UCSD-AML1 (cell line): ENCODE data around the gene TPM3.
"Not testable (repeated sequence)": the region's sequence is repeated elsewhere in the genome, so short reads cannot be mapped to it uniquely, and the experiment has no call there.

Experiments used
- DNase-seq: peaks from one replicate; lab custom pipeline; 2025; ENCODE audit not compliant: unreplicated experiment; lab: John Stamatoyannopoulos, UW

TPM3 gene

GRCh38 chr1:154206196-154206595 is 14.3 kb upstream of the TPM3 start, which contains the start of gene CFAP141:
Gene CFAP141, minus strand, starts transcription at chr1:154206333. Its CDS starts 26 bp downstream, at chr1:154206307.
- no peak for DNase-seq

GRCh38 chr1:154205778-154206177 is 13.9 kb upstream of the TPM3 start:
- not testable (repeated sequence) for DNase-seq

GRCh38 chr1:154199563-154199879 is 7.6 kb upstream of the TPM3 start:
- DNase-seq: no peak

- no peak for DNase-seq
Measured at GRCh38 chr1:154198756-154199562, 7.1 kb upstream of the TPM3 start.

- no peak for DNase-seq
Measured at GRCh38 chr1:154193821-154194220, 1.9 kb upstream of the TPM3 start.

- DNase-seq: no peak
Measured at GRCh38 chr1:154192476-154192875, 576 bp upstream of the TPM3 start.

- DNase-seq: no peak
Measured at GRCh38 chr1:154190550-154190949, 1.4 kb downstream of the TPM3 start.

- DNase-seq: no peak
Measured at GRCh38 chr1:154186852-154187501, 4.9 kb downstream of the TPM3 start.

- peak; percentile 72 for DNase-seq
Measured at GRCh38 chr1:154186177-154186576, 5.7 kb downstream of the TPM3 start.

GRCh38 chr1:154183046-154183915 is 8.6 kb downstream of the TPM3 start:
- peak; percentile 96 for DNase-seq

GRCh38 chr1:154182344-154183045 is 9.4 kb downstream of the TPM3 start:
- DNase-seq: peak; percentile 96

GRCh38 chr1:154181944-154182343 is 10.0 kb downstream of the TPM3 start:
- DNase-seq: no peak

GRCh38 chr1:154179946-154180687 is 11.8 kb downstream of the TPM3 start:
- DNase-seq: no peak

- DNase-seq: no peak
Measured at GRCh38 chr1:154178911-154179811, 12.7 kb downstream of the TPM3 start.

GRCh38 chr1:154178013-154178412 is 13.9 kb downstream of the TPM3 start:
- DNase-seq: no peak

GRCh38 chr1:154176337-154176736 is 15.6 kb downstream of the TPM3 start:
- DNase-seq: no peak

- DNase-seq: no peak
Measured at GRCh38 chr1:154174654-154175053, 17.2 kb downstream of the TPM3 start.

GRCh38 chr1:154171880-154172279 is 20.0 kb downstream of the TPM3 start:
- DNase-seq: no peak

- no peak for DNase-seq
Measured at GRCh38 chr1:154171223-154171583, 20.7 kb downstream of the TPM3 start.
